Smooth muscle cell (in vitro differentiated cells): ENCODE data around the gene PDGFRB. TPM values are rescaled to one million over a fixed set of nuclear protein-coding genes. Genes with fewer than 3 reads are reported as not detected.

Source experiments
- DNase-seq: peaks from one replicate; lab custom pipeline; 2025; ENCODE audit not compliant: unreplicated experiment; lab: John Stamatoyannopoulos, UW
- H2AFZ ChIP-seq: fragments of 200-600 bp; sonication (generic); 2 replicates; pipeline ENCODE4 v1.6.0; 2016; ENCODE audit warnings: antibody characterized with exemption, low read depth, mild to moderate bottlenecking
- H3F3A ChIP-seq: fragments of 200-600 bp; sonication (generic); 2 replicates; pipeline ENCODE4 v1.6.0; 2017; ENCODE audit warnings: antibody characterized with exemption, low read depth
- H3K27ac ChIP-seq: fragments of 200-600 bp; sonication (generic); 2 replicates; pipeline ENCODE4 v1.5.1; 2016; ENCODE audit warnings: low read depth, mild to moderate bottlenecking
- H3K27me3 ChIP-seq: fragments of 200-600 bp; sonication (generic); 2 replicates; pipeline ENCODE4 v1.6.1; 2016; ENCODE audit warnings: low read depth, mild to moderate bottlenecking
- H3K36me3 ChIP-seq: fragments of 200-600 bp; sonication (generic); 2 replicates; pipeline ENCODE4 v1.5.1; 2016; ENCODE audit warnings: low read depth
- H3K4me1 ChIP-seq: fragments of 200-600 bp; sonication (generic); 2 replicates; pipeline ENCODE4 v1.5.1; 2016; ENCODE audit warnings: low read depth
- H3K4me2 ChIP-seq: fragments of 200-600 bp; sonication (generic); 2 replicates; pipeline ENCODE4 v1.6.0; 2016; ENCODE audit warnings: mild to moderate bottlenecking
- H3K4me3 ChIP-seq: fragments of 200-600 bp; sonication (generic); 2 replicates; pipeline ENCODE4 v1.5.1; 2016; ENCODE audit warnings: mild to moderate bottlenecking
- H3K79me2 ChIP-seq: fragments of 200-600 bp; sonication (generic); 2 replicates; pipeline ENCODE4 v1.6.0; 2016; ENCODE audit warnings: low read depth, mild to moderate bottlenecking
- H3K9ac ChIP-seq: fragments of 200-600 bp; sonication (generic); 2 replicates; pipeline ENCODE4 v1.6.0; 2016; ENCODE audit warnings: low read depth
- H3K9me3 ChIP-seq: fragments of 200-600 bp; sonication (generic); replicated peaks from 2 replicates; pipeline ENCODE4 v1.5.1; 2016; ENCODE audit warnings: low read depth
- H4K20me1 ChIP-seq: fragments of 200-600 bp; sonication (generic); 2 replicates; pipeline ENCODE4 v1.6.0; 2016; ENCODE audit warnings: low read depth
- CTCF ChIP-seq: fragments of 200-600 bp; sonication (generic); IDR thresholded peaks from 2 replicates; pipeline ENCODE4 v1.5.1; 2017; ENCODE audit warnings: borderline replicate concordance, mild to moderate bottlenecking, antibody characterized with exemption; ENCODE audit not compliant: insufficient read depth, poor library complexity, severe bottlenecking
- WGBS: methylation state at CpG from one replicate; pipeline ENCODE4 v1.1.7; 2016; ENCODE audit warnings: low lambda C conversion rate; 5-methylcytosine and 5-hydroxymethylcytosine counted together
- polyA plus RNA-seq: library from polyadenylated mRNA; unstranded; fragments of >200 nt; fragmentation: Nextera tagmentation; extraction: Ambion mirVana; gene quantifications from 2 replicates; pipeline ENCODE4 v1.2.1, GENCODE V29; 2016
- total RNA-seq: library from RNA; depleted of rRNA; stranded (reverse); fragments of >200 nt; gene quantifications from 2 replicates; pipeline ENCODE4 v1.2.3, GENCODE V29; 2014

The PDGFRB gene
- total and polyA plus RNA-seq, 2 experiments from 2014 or later, result 370 to 522 TPM

GRCh38 chr5:150075233-150075632, 80.4 kb downstream of the PDGFRB start:
- Histone ChIP-seq H3K9me3 (no peaks in the 10 kb centered on the region), H4K20me1 (no peaks in the 10 kb centered on the region), H3K4me2 (no peak overlapping the region), H3K36me3 (no peaks in the 10 kb centered on the region), H3K79me2 (no peaks in the 10 kb centered on the region), H3K4me3 (no peak overlapping the region), H3F3A (no peaks in the 10 kb centered on the region), H3K4me1 (no peaks in the 10 kb centered on the region), H3K9ac (no peak overlapping the region), H2AFZ (no peak overlapping the region), H3K27ac (no peak overlapping the region), H3K27me3 (no peaks in the 10 kb centered on the region)
- no peak for TF ChIP-seq CTCF
- WGBS, result 88% methylated on average over 4 of the region's 4 CpGs
- no peak for DNase-seq

GRCh38 chr5:150073677-150074076, 82.0 kb downstream of the PDGFRB start:
- Histone ChIP-seq H3K4me2 (no peak overlapping the region), H3K27me3 (no peaks in the 10 kb centered on the region), H4K20me1 (no peaks in the 10 kb centered on the region), H3K4me1 (no peaks in the 10 kb centered on the region), H3K4me3 (no peak overlapping the region), H3K9me3 (no peaks in the 10 kb centered on the region), H3F3A (no peaks in the 10 kb centered on the region), H3K27ac (no peak overlapping the region), H2AFZ (no peak overlapping the region), H3K79me2 (no peaks in the 10 kb centered on the region), H3K9ac (no peak overlapping the region), H3K36me3 (no peaks in the 10 kb centered on the region)
- WGBS, result 93% methylated on average over 3 of the region's 3 CpGs
- DNase-seq, result no peak
- no peak for TF ChIP-seq CTCF

- no peaks in the 10 kb centered on the region for H3K36me3 ChIP-seq
- H3K4me1 ChIP-seq, result no peaks in the 10 kb centered on the region
- H2AFZ ChIP-seq, result no peak overlapping the region
- H4K20me1 ChIP-seq, result no peaks in the 10 kb centered on the region
- WGBS, result 98% methylated on average over 5 of the region's 5 CpGs
- no peaks in the 10 kb centered on the region for H3F3A ChIP-seq
- H3K9me3 ChIP-seq, result no peaks in the 10 kb centered on the region
- H3K4me3 ChIP-seq, result no peak overlapping the region
- H3K79me2 ChIP-seq, result no peaks in the 10 kb centered on the region
- H3K27ac ChIP-seq, result no peak overlapping the region
- no peak for DNase-seq
- no peak overlapping the region for H3K9ac ChIP-seq
- H3K4me2 ChIP-seq, result no peak overlapping the region
- TF ChIP-seq CTCF, result no peak
- no peaks in the 10 kb centered on the region for H3K27me3 ChIP-seq
Observed at GRCh38 chr5:150073086-150073625, 82.5 kb downstream of the PDGFRB start.

- Histone ChIP-seq H3K4me2 (no peak overlapping the region), H3K9ac (no peak overlapping the region), H3K9me3 (no peaks in the 10 kb centered on the region), H3K27me3 (no peaks in the 10 kb centered on the region), H3K4me1 (peaks cover 7% of the 10 kb centered on the region), H4K20me1 (no peaks in the 10 kb centered on the region), H3K36me3 (no peaks in the 10 kb centered on the region), H3K79me2 (no peaks in the 10 kb centered on the region), H2AFZ (no peak overlapping the region), H3K4me3 (no peak overlapping the region), H3K27ac (no peak overlapping the region), H3F3A (peaks cover 5% of the 10 kb centered on the region)
- WGBS, result 97% methylated on average over 3 of the region's 3 CpGs
- no peak for TF ChIP-seq CTCF
- DNase-seq, result no peak
Observed at GRCh38 chr5:150070821-150071220, 84.8 kb downstream of the PDGFRB start.
